NCI-H1048 (cell line): Measurements from ENCODE around the gene EVX2.

ENCODE experiments used
- DNase-seq: peaks from one replicate; lab custom pipeline; 2025; lab: John Stamatoyannopoulos, UW

EVX2 gene

GRCh38 chr2:176066645-176067588, 16.8 kb downstream of the EVX2 start:
- DNase-seq: no peak

- no peak for DNase-seq
These were observed 19.8 kb downstream of the EVX2 start for GRCh38 chr2:176063958-176064357.

DNA sequence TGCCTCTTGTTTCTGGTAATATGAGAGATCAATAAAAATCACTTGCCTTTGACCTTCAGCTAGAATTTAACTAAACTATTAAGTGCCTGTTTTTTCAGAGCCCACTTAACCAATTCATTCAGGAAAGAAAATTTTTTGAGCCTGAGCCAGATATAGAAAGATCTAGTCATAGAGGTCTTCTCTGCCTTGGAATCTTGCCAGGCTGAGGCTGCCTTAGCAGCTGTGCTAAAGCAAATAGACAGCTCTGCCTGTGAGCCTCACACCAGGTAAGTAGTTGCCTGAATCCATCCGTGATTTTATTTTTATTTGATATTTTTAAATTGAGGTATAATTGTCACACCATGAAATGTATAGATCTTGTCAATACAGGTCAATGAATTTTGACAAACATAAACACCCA, 27.4 kb downstream of the EVX2 start:
- no peak for DNase-seq

DNA sequence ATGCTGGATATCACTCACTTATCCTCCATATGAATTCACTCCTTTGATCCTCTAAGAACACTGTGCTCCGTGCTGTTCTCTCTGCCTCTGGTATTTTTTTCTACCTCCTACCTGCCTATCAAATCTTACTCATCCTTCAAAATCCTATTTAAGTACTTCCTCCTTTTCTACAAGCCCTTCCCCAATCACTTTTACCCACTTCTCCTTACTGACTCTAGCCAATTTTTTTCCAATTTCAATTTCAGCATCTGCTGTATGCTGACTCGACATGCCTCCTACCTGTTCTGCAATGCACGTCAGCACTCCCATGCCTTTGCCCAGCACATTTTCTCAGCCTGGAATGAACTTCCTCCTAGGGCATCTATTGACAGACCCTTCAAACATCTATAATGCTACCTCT, 44.4 kb downstream of the EVX2 start:
- no peak for DNase-seq

- DNase-seq: no peak
These were observed 45.1 kb downstream of the EVX2 start for GRCh38 chr2:176038694-176039093.

- no peak for DNase-seq
These were observed 48.6 kb downstream of the EVX2 start for GRCh38 chr2:176035013-176035691.

- DNase-seq: no peak
These were observed 56.0 kb downstream of the EVX2 start for GRCh38 chr2:176027806-176028205.
